GM12875 (cell line): Measurements from ENCODE around the gene FBXW11.
"Not testable (repeated sequence)": the region's sequence is repeated elsewhere in the genome, so short reads cannot be mapped to it uniquely, and the experiment has no call there.

ENCODE experiments used
- H3K4me3 ChIP-seq: one replicate; pipeline ENCODE4 v1.5.1; 2011; ENCODE audit warnings: low read depth, low read length, control low read depth
- TF ChIP-seq, protein P1 (sequence below): IDR thresholded peaks from 2 replicates; pipeline ENCODE4 v1.5.1; 2011; ENCODE audit warnings: low read depth, mild to moderate bottlenecking, control low read depth, inconsistent platforms, low read length, moderate library complexity, borderline replicate concordance; ENCODE audit not compliant: insufficient read depth

Gene FBXW11

GRCh38 chr5:171888051-171888481 is 118.4 kb downstream of the FBXW11 start:
- TF ChIP-seq, protein P1, sequence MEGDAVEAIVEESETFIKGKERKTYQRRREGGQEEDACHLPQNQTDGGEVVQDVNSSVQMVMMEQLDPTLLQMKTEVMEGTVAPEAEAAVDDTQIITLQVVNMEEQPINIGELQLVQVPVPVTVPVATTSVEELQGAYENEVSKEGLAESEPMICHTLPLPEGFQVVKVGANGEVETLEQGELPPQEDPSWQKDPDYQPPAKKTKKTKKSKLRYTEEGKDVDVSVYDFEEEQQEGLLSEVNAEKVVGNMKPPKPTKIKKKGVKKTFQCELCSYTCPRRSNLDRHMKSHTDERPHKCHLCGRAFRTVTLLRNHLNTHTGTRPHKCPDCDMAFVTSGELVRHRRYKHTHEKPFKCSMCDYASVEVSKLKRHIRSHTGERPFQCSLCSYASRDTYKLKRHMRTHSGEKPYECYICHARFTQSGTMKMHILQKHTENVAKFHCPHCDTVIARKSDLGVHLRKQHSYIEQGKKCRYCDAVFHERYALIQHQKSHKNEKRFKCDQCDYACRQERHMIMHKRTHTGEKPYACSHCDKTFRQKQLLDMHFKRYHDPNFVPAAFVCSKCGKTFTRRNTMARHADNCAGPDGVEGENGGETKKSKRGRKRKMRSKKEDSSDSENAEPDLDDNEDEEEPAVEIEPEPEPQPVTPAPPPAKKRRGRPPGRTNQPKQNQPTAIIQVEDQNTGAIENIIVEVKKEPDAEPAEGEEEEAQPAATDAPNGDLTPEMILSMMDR = no peak
- H3K4me3 ChIP-seq = no peak overlapping the region

GRCh38 chr5:171886037-171886436 is 120.4 kb downstream of the FBXW11 start:
- not testable (repeated sequence) for H3K4me3 ChIP-seq

GRCh38 chr5:171882118-171882517 is 124.3 kb downstream of the FBXW11 start:
- TF ChIP-seq, protein P1 = no peak
- no peak overlapping the region for H3K4me3 ChIP-seq

- TF ChIP-seq, protein P1 = no peak
- H3K4me3 ChIP-seq = no peak overlapping the region
Observed at GRCh38 chr5:171874234-171874633, 132.2 kb downstream of the FBXW11 start.

GRCh38 chr5:171872666-171873065 is 133.8 kb downstream of the FBXW11 start:
- no peak overlapping the region for H3K4me3 ChIP-seq
- TF ChIP-seq, protein P1 = no peak

GRCh38 chr5:171871711-171872110 is 134.7 kb downstream of the FBXW11 start:
- TF ChIP-seq, protein P1 = no peak
- H3K4me3 ChIP-seq = no peak overlapping the region

- TF ChIP-seq, protein P1 = no peak
- H3K4me3 ChIP-seq = no peak overlapping the region
Observed at GRCh38 chr5:171869956-171870355, 136.5 kb downstream of the FBXW11 start.

- TF ChIP-seq, protein P1 = no peak
Observed at GRCh38 chr5:171868236-171868635, 138.2 kb downstream of the FBXW11 start.

More at GRCh38 chr5:171868236-171868635, 138.2 kb downstream of the FBXW11 start:
- no peak overlapping the region for H3K4me3 ChIP-seq
